H1 (cell line): ENCODE data around the gene RPP30. TPM values are rescaled to one million over a fixed set of nuclear protein-coding genes. Genes with fewer than 3 reads are reported as not detected.
A peak's percentile ranks its signal among the peaks of the same experiment; 100 is the strongest.

Source experiments
- CTCF ChIA-PET: fragments of 300-600 bp; sonication (Branson Sonifier 250); formaldehyde crosslinking; loops from one replicate; lab custom pipeline; 2021; ENCODE audit not compliant: partially characterized antibody; lab: Charles Lee
- POLR2A ChIA-PET: fragments of 300-600 bp; sonication (Branson Sonifier 250); formaldehyde crosslinking; loops from one replicate; lab custom pipeline; 2021; ENCODE audit warnings: inconsistent platforms; ENCODE audit not compliant: partially characterized antibody; lab: Charles Lee
- DNase-seq, 2 experiments: peaks; one replicate each; pipeline versions ENCODE4 v3.0.0 to v3.0.0-alpha.2; 2010 to 2022; ENCODE audit warnings: low spot score in 2 of 2, low read depth in 1 of 2, mixed read lengths in 1 of 2
- FAIRE-seq: peaks from 2 replicates; lab custom pipeline; 2011; peaks lifted over from hg19 to GRCh38; lab: Jason Lieb, UNC
- H2AFZ ChIP-seq: 2 replicates; pipeline ENCODE4 v1.8.1; 2012; ENCODE audit warnings: low read length, inconsistent platforms
- H2AK5ac ChIP-seq: 2 replicates; pipeline ENCODE4 v1.6.1; 2013; ENCODE audit warnings: low read depth, low read length
- H2BK120ac ChIP-seq: replicated peaks from 2 replicates; pipeline ENCODE3; 2013; ENCODE audit warnings: low read depth, low read length, inconsistent platforms
- H2BK12ac ChIP-seq: 2 replicates; pipeline ENCODE4 v1.6.1; 2013; ENCODE audit warnings: low read depth, low read length
- H2BK15ac ChIP-seq: 2 replicates; pipeline ENCODE4 v1.6.1; 2013; ENCODE audit warnings: low read length
- H2BK20ac ChIP-seq: 2 replicates; pipeline ENCODE4 v1.6.1; 2013; ENCODE audit warnings: low read length
- H2BK5ac ChIP-seq: 2 replicates; pipeline ENCODE4 v1.6.1; 2013; ENCODE audit warnings: low read depth, low read length
- H3K14ac ChIP-seq: 2 replicates; pipeline ENCODE4 v1.6.1; 2013; ENCODE audit warnings: inconsistent platforms; ENCODE audit not compliant: insufficient read length
- H3K18ac ChIP-seq: 2 replicates; pipeline ENCODE4 v1.6.1; 2013; ENCODE audit warnings: low read length; ENCODE audit errors: extremely low read depth
- H3K23ac ChIP-seq: 2 replicates; pipeline ENCODE4 v1.6.1; 2013; ENCODE audit warnings: inconsistent platforms; ENCODE audit not compliant: insufficient read length
- H3K23me2 ChIP-seq: 2 replicates; pipeline ENCODE4 v1.6.1; 2013; ENCODE audit warnings: low read depth, low read length
- H3K27ac ChIP-seq: 2 replicates; pipeline ENCODE4 v1.6.1; 2011; ENCODE audit warnings: low read depth, low read length, inconsistent platforms
- H3K27me3 ChIP-seq, 4 experiments: replicated peaks in 1 of 4; 1 replicate in 1 of 4; 2 replicates in 3 of 4; pipeline versions ENCODE4 v1.6.1 to v1.8.1; 2011 to 2013; ENCODE audit warnings: low read length in 3 of 4, mild to moderate bottlenecking in 3 of 4, inconsistent platforms in 2 of 4, mixed read lengths in 2 of 4, moderate library complexity in 1 of 4; ENCODE audit not compliant: control insufficient read depth in 3 of 4, insufficient read depth in 3 of 4; ENCODE audit errors: extremely low read depth in 1 of 4
- H3K36me3 ChIP-seq, 4 experiments: 2 replicates each; pipeline versions ENCODE4 v1.6.1 to v1.8.1; 2011 to 2013; ENCODE audit warnings: mild to moderate bottlenecking in 4 of 4, low read length in 3 of 4, moderate library complexity in 2 of 4, control low read depth in 1 of 4, inconsistent platforms in 1 of 4; ENCODE audit not compliant: insufficient read depth in 4 of 4, control insufficient read depth in 2 of 4
- H3K4ac ChIP-seq: replicated peaks from 2 replicates; pipeline ENCODE3; 2013; ENCODE audit warnings: low read length, low read depth, mixed read lengths, inconsistent platforms; ENCODE audit not compliant: insufficient read length
- H3K4me1 ChIP-seq, 4 experiments: replicated peaks in 1 of 4; 1 replicate in 1 of 4; 2 replicates in 3 of 4; pipeline versions ENCODE4 v1.6.1 to v1.8.1; 2011 to 2013; ENCODE audit warnings: low read length in 3 of 4, inconsistent platforms in 2 of 4, mixed read lengths in 1 of 4; ENCODE audit not compliant: insufficient read depth in 4 of 4, control insufficient read depth in 3 of 4
- H3K4me2 ChIP-seq, 2 experiments: 2 replicates each; pipeline versions ENCODE4 v1.6.1 to v1.8.1; 2011 to 2013; ENCODE audit warnings: low read depth in 2 of 2, low read length in 2 of 2, control low read depth in 1 of 2, inconsistent platforms in 1 of 2, mild to moderate bottlenecking in 1 of 2; ENCODE audit not compliant: insufficient read depth in 1 of 2
- H3K4me3 ChIP-seq, 4 experiments: fragments of 200-600, 300-600 bp in 1 of 4; sonication (generic), shearing (Covaris generic), sonication (Bioruptor Twin) in 1 of 4; 2 replicates each; pipeline versions ENCODE4 v1.5.1 to v1.8.1; 2011 to 2016; ENCODE audit warnings: low read length in 4 of 4, low read depth in 3 of 4, control low read depth in 2 of 4, inconsistent platforms in 2 of 4, mild to moderate bottlenecking in 2 of 4, mixed read lengths in 1 of 4, moderate library complexity in 1 of 4; ENCODE audit not compliant: insufficient read depth in 2 of 4; ENCODE audit errors: extremely low read depth in 1 of 4
- H3K56ac ChIP-seq: replicated peaks from 2 replicates; pipeline ENCODE3; 2013; ENCODE audit warnings: low read depth, mild to moderate bottlenecking, mixed read lengths, low read length, inconsistent platforms; ENCODE audit not compliant: insufficient read length
- H3K79me1 ChIP-seq: 2 replicates; pipeline ENCODE4 v1.6.1; 2013; ENCODE audit warnings: low read depth, low read length, control low read depth
- H3K79me2 ChIP-seq, 2 experiments: 2 replicates each; pipeline versions ENCODE4 v1.6.1 to v1.8.1; 2012 to 2013; ENCODE audit warnings: low read length in 2 of 2, mild to moderate bottlenecking in 2 of 2, inconsistent platforms in 1 of 2; ENCODE audit not compliant: insufficient read depth in 2 of 2, control insufficient read depth in 1 of 2
- H3K9ac ChIP-seq, 4 experiments: replicated peaks in 1 of 4; 1 replicate in 1 of 4; 2 replicates in 3 of 4; pipeline versions ENCODE4 v1.6.1 to v1.8.1; 2011 to 2013; ENCODE audit warnings: low read depth in 3 of 4, low read length in 3 of 4, control low read depth in 2 of 4, mild to moderate bottlenecking in 2 of 4, moderate library complexity in 2 of 4, inconsistent platforms in 1 of 4; ENCODE audit errors: extremely low read depth in 1 of 4
- H3K9me3 ChIP-seq, 2 experiments: 2 replicates each; pipeline versions ENCODE4 v1.6.1 to v1.8.1; 2012 to 2013; ENCODE audit warnings: mild to moderate bottlenecking in 2 of 2, moderate library complexity in 2 of 2, control low read depth in 1 of 2, inconsistent platforms in 1 of 2, low read depth in 1 of 2, low read length in 1 of 2, mixed read lengths in 1 of 2; ENCODE audit not compliant: insufficient read depth in 2 of 2
- H4K20me1 ChIP-seq, 2 experiments: replicated peaks in 1 of 2; 2 replicates each; pipeline versions ENCODE3 to v1.8.1; 2011 to 2013; ENCODE audit warnings: inconsistent platforms in 2 of 2, low read length in 2 of 2, mild to moderate bottlenecking in 1 of 2; ENCODE audit not compliant: insufficient read depth in 2 of 2, control insufficient read depth in 1 of 2
- H4K5ac ChIP-seq: 2 replicates; pipeline ENCODE4 v1.6.1; 2013; ENCODE audit warnings: low read length, low read depth, mixed read lengths, inconsistent platforms; ENCODE audit not compliant: insufficient read length
- H4K8ac ChIP-seq: 2 replicates; pipeline ENCODE4 v1.8.0; 2013; ENCODE audit warnings: mild to moderate bottlenecking, moderate library complexity, low read length, inconsistent platforms; ENCODE audit not compliant: insufficient read depth; ENCODE audit errors: extremely low read depth
- H4K91ac ChIP-seq: replicated peaks from 2 replicates; pipeline ENCODE3; 2013; ENCODE audit warnings: low read length, mixed read lengths, inconsistent platforms; ENCODE audit not compliant: insufficient read length
- TAF7 ChIP-seq: optimal IDR thresholded peaks from 2 replicates; pipeline ENCODE3; 2011; ENCODE audit warnings: low read depth, mild to moderate bottlenecking, inconsistent platforms, low read length, moderate library complexity, borderline replicate concordance
- ZNF274 ChIP-seq: IDR thresholded peaks from 2 replicates; pipeline ENCODE4 v1.7.0; 2012; ENCODE audit warnings: low read length, borderline replicate concordance; ENCODE audit errors: extremely low read depth
- WGBS, 2 experiments: shearing (Covaris generic) in 1 of 2; methylation state at CpG; one replicate each; pipeline versions ENCODE4 v1.1.6 to v1.1.7; 2013 to 2015; ENCODE audit warnings: low lambda C conversion rate in 2 of 2, mixed read lengths in 2 of 2, inconsistent platforms in 1 of 2, low coverage in 1 of 2, missing lambda C conversion rate in 1 of 2; ENCODE audit not compliant: insufficient replicate concordance in 2 of 2, insufficient coverage in 1 of 2, insufficient read length in 1 of 2; ENCODE audit errors: extremely low coverage in 1 of 2, missing lambda C conversion rate in 1 of 2; 5-methylcytosine and 5-hydroxymethylcytosine counted together
- polyA plus RNA-seq, 7 experiments: library from polyadenylated mRNA; depleted of rRNA in 3 of 7; stranded (reverse) in 5 of 7; unstranded in 2 of 7; fragments of >200 nt in 5 of 7; fragments of 200-250 nt in 2 of 7; gene quantifications; 1 replicate in 5 of 7; 2 replicates in 1 of 7; 4 replicates in 1 of 7; pipeline versions ENCODE4 v1.2.1 to v1.2.3, GENCODE V29; 2011 to 2013; ENCODE audit warnings: missing spikeins in 2 of 7, mixed read lengths in 2 of 7
- total RNA-seq: library from RNA; stranded (reverse); fragmentation: NEBNext Ultra II Directional; extraction: Animal tissue kit (Norgen Biotek cat#: 25700); gene quantifications from 2 replicates; pipeline ENCODE4 v1.2.1, GENCODE V29; 2021

RPP30 gene
- total and polyA plus RNA-seq, 2 of the 8 experiments (the other 6 are each of a cell fraction or from before 2014, with no cell fraction given) = 38.9 to 79.7 TPM

GRCh38 chr10:90855126-90855525 is 16.6 kb upstream of the RPP30 start:
- no peak overlapping the region for H4K8ac ChIP-seq
- H3K4me3 ChIP-seq = peak overlapping the region in 3 of 4 experiments; percentile 27 to 93 (median 78); a peak in 5 of 8 replicates
- H2BK120ac ChIP-seq = no peak overlapping the region
- H3K36me3 ChIP-seq = peaks cover 0 to 13% (median 0%) of the 10 kb centered on the region in 4 experiments; a peak in 2 of 8 replicates
- H3K4me2 ChIP-seq = peak overlapping the region; percentile 76 to 87
- FAIRE-seq = no peak
- H2AK5ac ChIP-seq = no peak overlapping the region
- no peak overlapping the region for H3K9ac ChIP-seq
- no peak overlapping the region for H3K14ac ChIP-seq
- H3K23ac ChIP-seq = no peak overlapping the region
- peaks cover 1 to 14% (median 8%) of the 10 kb centered on the region in 4 experiments; a peak in 6 of 7 replicates for H3K27me3 ChIP-seq
- no peak for DNase-seq
- H3K79me1 ChIP-seq = no peaks in the 10 kb centered on the region
- no peak overlapping the region for H2BK20ac ChIP-seq
- H2BK5ac ChIP-seq = no peak overlapping the region
- 60% methylated on average over 3 of the region's 3 CpGs; no CpG with 5 or more reads in 1 of the 2 experiments for WGBS, 2 experiments
- H3K56ac ChIP-seq = no peak overlapping the region
- no peak overlapping the region for H2BK12ac ChIP-seq
- peaks cover 6% of the 10 kb centered on the region; the same call in 1 of the 2 replicates for H3K23me2 ChIP-seq
- TF ChIP-seq TAF7 = no peak
- TF ChIP-seq ZNF274 = no peak
- TF ChIP-seq, all 59 proteins: peak for 0
- Histone ChIP-seq H3K18ac (no peak overlapping the region), H4K5ac (no peak overlapping the region), H4K20me1 (peaks cover 0 to 6% of the 10 kb centered on the region in 2 experiments), H2AFZ (no peak overlapping the region), H3K4ac (no peak overlapping the region), H3K79me2 (peaks cover 0 to 68% of the 10 kb centered on the region in 2 experiments; a peak in 3 of 4 replicates), H3K27ac (no peak overlapping the region), H3K4me1 (peaks cover 0 to 9% (median 2%) of the 10 kb centered on the region in 4 experiments; a peak in 3 of 7 replicates), H2BK15ac (no peak overlapping the region), H3K9me3 (peaks cover 14 to 16% of the 10 kb centered on the region in 2 experiments), H4K91ac (no peak overlapping the region)
- ChIA-PET CTCF (interaction anchor here (0.6 to 2.9 kb wide), 6 partner anchors 17 to 104 kb away, joined by 3 to 24 read pairs (median 6); partner anchors contain the start of gene RPP30), POLR2A (interaction anchor here (1.1 kb wide), 1 partner anchor 17 kb away, joined by 5 read pairs; the partner anchor contains the start of gene RPP30)
